Posterior vena cava (tissue), 2 donors: Measurements from ENCODE around the gene RSF1. TPM values are rescaled to one million over a fixed set of nuclear protein-coding genes. Genes with fewer than 3 reads are reported as not detected.
"Not testable (repeated sequence)": the region's sequence is repeated elsewhere in the genome, so short reads cannot be mapped to it uniquely, and the experiment has no call there.

Source experiments
- DNase-seq: peaks from one replicate; pipeline ENCODE4 v3.0.0-alpha.2; 2020; ENCODE audit warnings: low spot score
- intact Hi-C, 2 donors: fragments of 100-400 bp; cut with DNase I; formaldehyde crosslinking; loops; one replicate each; pipeline versions ENCODE4 v1.14.1 to v1.14.2; 2022 to 2023
- long read RNA-seq, 2 donors: library from polyadenylated mRNA; unstranded; transcript quantifications; one replicate each; pipeline ENCODE4 v2.0.0, GENCODE V29; 2020 to 2021
- total RNA-seq, 2 donors: library from RNA; stranded (reverse); fragmentation: NEBNext Ultra II Directional; extraction: Animal tissue kit (Norgen Biotek cat#: 25700); gene quantifications; one replicate each; pipeline ENCODE4 v1.2.1, GENCODE V29; 2021
- donor health status: DM: yes; HTN: yes; CAD: no.
- donor health status: DM: yes; HTN: yes; CAD: no.

RSF1 gene
- total RNA-seq: 10 to 100 TPM; 54.9 to 69.5 TPM
- long read RNA-seq, donor 1, full-length matches to known transcripts: 6 of 18 reads
- long read RNA-seq, donor 1, partial matches to known transcripts: 5 of 18 reads
- long read RNA-seq, donor 1, other reads (novel, unspliced or antisense): 7 of 18 reads
- long read RNA-seq, donor 2, transcript RSF1-206 (6 exons, 2,107 nt): major isoform, 31 of 56 reads
- long read RNA-seq, donor 2, partial matches to known transcripts: 17 of 56 reads
- long read RNA-seq, donor 2, other reads (novel, unspliced or antisense): 7 of 56 reads

- DNase-seq: peak; percentile 100
Observed at GRCh38 chr11:77820565-77821348, at the start of gene RSF1, which contains the start of gene AAMDC. TSS of gene RSF1 (minus strand) at chr11:77820722. CDS start at chr11:77820714, 8 bp downstream. TSS of gene AAMDC (plus strand) at chr11:77821144. CDS start at chr11:77842497, 21,353 bp downstream.

GRCh38 chr11:77868744-77869143, 48.2 kb upstream of the RSF1 start:
- intact Hi-C loops: no loop called here

More at GRCh38 chr11:77820565-77821348, at the start of gene RSF1, which contains the start of gene AAMDC:
- intact Hi-C loops: no loop called here

GRCh38 chr11:77866336-77866735, 45.8 kb upstream of the RSF1 start:
- intact Hi-C loops: no loop called here
- no peak for DNase-seq

More at GRCh38 chr11:77868744-77869143, 48.2 kb upstream of the RSF1 start:
- no peak for DNase-seq

- no peak for DNase-seq
- intact Hi-C loops: no loop called here
Observed at GRCh38 chr11:77865805-77866204, 45.3 kb upstream of the RSF1 start.

- intact Hi-C loops: not testable (repeated sequence)
- DNase-seq: peak; percentile 79
Observed at GRCh38 chr11:77861444-77861843, 40.9 kb upstream of the RSF1 start.

- DNase-seq, intact Hi-C loops: not testable (repeated sequence)
Observed at GRCh38 chr11:77857906-77858457, 37.5 kb upstream of the RSF1 start.

- no peak for DNase-seq
- intact Hi-C loops: no loop called here
Observed at GRCh38 chr11:77854838-77855237, 34.3 kb upstream of the RSF1 start.

- intact Hi-C loops: no loop called here
Observed at GRCh38 chr11:77851503-77851902, 31.0 kb upstream of the RSF1 start.

GRCh38 chr11:77843700-77844099, 23.2 kb upstream of the RSF1 start:
- intact Hi-C loops, DNase-seq: not testable (repeated sequence)

More at GRCh38 chr11:77851503-77851902, 31.0 kb upstream of the RSF1 start:
- no peak for DNase-seq

GRCh38 chr11:77842441-77843121, 22.1 kb upstream of the RSF1 start:
- DNase-seq: no peak
- intact Hi-C loops: no loop called here

- no peak for DNase-seq
- intact Hi-C loops: no loop called here
Observed at GRCh38 chr11:77833302-77833701, 12.8 kb upstream of the RSF1 start.

- intact Hi-C loops: no loop called here
- no peak for DNase-seq
Observed at GRCh38 chr11:77828926-77829325, 8.4 kb upstream of the RSF1 start.

- intact Hi-C loops: no loop called here
- DNase-seq: no peak
Observed at GRCh38 chr11:77823775-77824174, 3.3 kb upstream of the RSF1 start.

GRCh38 chr11:77822126-77822525, 1.6 kb upstream of the RSF1 start:
- intact Hi-C loops, DNase-seq: not testable (repeated sequence)

- no peak for DNase-seq
- intact Hi-C loops: no loop called here
Observed at GRCh38 chr11:77821349-77821851, 878 bp upstream of the RSF1 start.

GRCh38 chr11:77819921-77820564, 479 bp downstream of the RSF1 start:
- intact Hi-C loops: no loop called here
- peak; percentile 83 for DNase-seq

GRCh38 chr11:77819411-77819920, 1.1 kb downstream of the RSF1 start:
- peak; percentile 96 for DNase-seq
- intact Hi-C loops: no loop called here

- intact Hi-C loops: no loop called here
- DNase-seq: no peak
Observed at GRCh38 chr11:77815459-77815858, 5.1 kb downstream of the RSF1 start.

- intact Hi-C loops: no loop called here
- DNase-seq: no peak
Observed at GRCh38 chr11:77814848-77815247, 5.7 kb downstream of the RSF1 start.
